ENCODE measurements around the gene ARMH3. TPM values are rescaled to one million over a fixed set of nuclear protein-coding genes. Genes with fewer than 3 reads are reported as not detected.

Gene ARMH3
- total RNA-seq, 1 donor from 2014 or later: 9.0 TPM

GRCh38 chr10:101938305-101939007 is 117.5 kb downstream of the ARMH3 start:
- DNase-seq: peak; percentile 86

DNA sequence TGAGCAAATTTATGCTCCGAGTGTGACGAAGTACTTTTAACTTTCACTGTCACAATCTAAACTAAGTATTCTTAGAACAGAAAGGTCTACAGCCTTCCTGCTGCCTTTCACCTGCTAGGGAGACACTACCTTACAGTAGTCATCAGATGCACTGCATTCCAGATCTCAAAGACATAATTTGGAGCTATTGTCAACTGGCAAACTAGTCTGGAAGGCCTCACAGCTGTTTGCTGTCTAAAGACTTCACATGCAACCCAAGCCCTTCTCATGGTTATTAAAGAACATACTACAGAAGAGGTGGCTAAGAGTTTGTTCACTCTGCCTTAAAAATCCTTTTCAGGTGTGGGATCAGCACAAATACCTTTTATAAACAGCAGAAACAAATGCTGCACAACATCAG is 120.5 kb downstream of the ARMH3 start:
- DNase-seq: no peak

DNA sequence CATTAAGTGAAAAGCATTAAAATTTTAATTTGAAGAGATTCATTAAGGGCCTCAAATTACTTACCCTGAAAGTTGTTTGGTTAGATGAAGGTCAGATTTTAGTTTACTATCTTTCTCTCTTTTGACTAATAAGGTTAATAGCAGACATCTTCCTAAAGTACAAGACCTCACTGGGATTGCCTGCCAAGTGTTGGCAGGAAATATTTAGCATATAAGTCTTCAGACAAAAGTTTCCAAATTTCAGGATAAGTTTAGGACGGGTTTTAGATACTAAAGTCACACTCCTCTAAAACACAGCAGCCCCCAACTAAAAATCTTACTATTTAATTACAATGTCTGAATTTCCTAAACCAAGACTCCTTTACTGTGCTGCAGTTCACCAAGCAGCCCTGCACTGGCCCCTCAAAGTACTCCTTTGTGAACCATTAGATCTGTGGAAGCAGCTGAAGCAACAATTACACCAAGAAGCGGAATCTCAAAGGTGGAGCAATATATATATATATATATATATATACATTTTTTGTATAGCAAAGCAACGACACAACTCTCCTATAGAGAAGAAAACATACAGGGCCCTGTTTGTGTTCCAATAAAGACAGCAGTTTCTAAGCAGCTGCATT is 121.2 kb downstream of the ARMH3 start:
- DNase-seq: no peak

GRCh38 chr10:101933976-101934375 is 122.0 kb downstream of the ARMH3 start:
- no peak for DNase-seq

DNA sequence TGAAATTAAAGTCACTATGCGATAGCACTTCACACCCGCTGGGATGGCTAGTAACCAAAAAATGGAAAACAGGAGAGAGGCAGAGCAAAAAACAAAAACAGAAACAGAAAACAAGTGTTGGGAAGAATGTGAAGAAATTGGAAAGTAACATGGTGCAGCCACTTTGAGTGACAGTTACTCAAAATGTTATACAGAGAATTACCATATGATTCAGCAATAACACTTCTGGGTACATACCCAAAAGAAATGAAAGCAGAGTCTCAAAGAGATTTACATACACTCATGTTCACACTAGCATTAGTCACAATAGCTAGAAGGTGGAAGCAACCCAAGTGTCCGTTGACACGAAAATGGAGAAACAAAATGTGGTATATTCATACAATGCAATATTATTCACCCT is 123.8 kb downstream of the ARMH3 start:
- DNase-seq: no peak

DNA sequence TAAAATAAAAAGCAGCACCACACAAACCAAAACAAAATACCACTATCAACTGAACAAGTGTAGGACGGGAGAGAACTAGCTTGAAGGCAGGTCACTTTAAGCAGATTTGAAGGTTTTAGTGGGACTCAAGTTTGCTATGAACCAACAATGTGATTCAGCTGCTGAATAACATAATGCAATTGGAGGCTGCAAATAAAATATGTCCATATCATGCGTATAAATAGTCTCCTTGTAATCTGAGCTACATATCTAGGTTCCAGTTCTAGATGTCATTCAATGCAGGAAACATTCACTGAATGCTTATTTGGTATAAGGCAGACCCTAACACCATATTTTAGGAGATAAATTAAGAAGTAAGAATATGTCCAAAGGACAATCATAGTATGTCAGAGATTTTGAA is 130.9 kb downstream of the ARMH3 start:
- DNase-seq: no peak

DNA sequence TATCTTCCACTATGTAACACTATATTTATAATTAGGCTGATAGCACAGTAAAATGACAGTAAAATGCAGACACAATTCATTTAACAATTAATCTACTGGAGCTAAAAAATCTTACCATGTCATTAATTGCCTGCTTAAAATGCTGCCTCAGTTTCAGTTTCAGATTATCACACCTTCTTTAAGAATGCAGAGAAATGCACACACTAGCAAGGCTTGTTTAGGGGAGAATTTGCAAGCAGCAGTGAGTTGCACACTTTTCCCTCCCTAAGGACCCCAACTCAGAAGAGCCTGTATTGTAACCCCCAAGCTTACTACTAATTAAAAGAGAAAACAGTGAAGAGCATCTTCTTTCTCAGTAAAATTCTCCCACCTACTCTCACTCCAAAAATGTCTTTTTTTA is 132.7 kb downstream of the ARMH3 start:
- no peak for DNase-seq

GRCh38 chr10:101922846-101923245 is 133.1 kb downstream of the ARMH3 start:
- DNase-seq: no peak

DNA sequence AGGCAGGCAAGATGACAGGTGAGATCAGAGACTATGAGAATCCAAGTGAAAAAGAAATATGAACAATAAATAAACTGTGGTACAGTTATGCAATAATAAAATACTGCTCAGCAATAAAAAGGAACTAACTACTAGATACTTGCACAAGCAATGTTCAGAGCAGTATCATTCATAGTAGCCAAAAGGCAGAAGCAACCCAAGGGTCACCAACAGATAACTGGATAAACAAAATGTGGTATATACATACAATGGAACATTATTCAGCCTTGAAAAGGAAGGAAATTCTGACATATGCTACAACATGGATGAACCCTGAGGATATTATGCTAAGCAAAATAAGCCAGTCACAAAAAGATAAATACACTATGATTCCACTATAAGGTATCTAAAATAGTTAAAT is 135.4 kb downstream of the ARMH3 start:
- DNase-seq: no peak

- no peak for DNase-seq
Observed at GRCh38 chr10:101919026-101919770, 136.8 kb downstream of the ARMH3 start.

- no peak for DNase-seq
Observed at GRCh38 chr10:101912561-101913179, 143.3 kb downstream of the ARMH3 start.

DNA sequence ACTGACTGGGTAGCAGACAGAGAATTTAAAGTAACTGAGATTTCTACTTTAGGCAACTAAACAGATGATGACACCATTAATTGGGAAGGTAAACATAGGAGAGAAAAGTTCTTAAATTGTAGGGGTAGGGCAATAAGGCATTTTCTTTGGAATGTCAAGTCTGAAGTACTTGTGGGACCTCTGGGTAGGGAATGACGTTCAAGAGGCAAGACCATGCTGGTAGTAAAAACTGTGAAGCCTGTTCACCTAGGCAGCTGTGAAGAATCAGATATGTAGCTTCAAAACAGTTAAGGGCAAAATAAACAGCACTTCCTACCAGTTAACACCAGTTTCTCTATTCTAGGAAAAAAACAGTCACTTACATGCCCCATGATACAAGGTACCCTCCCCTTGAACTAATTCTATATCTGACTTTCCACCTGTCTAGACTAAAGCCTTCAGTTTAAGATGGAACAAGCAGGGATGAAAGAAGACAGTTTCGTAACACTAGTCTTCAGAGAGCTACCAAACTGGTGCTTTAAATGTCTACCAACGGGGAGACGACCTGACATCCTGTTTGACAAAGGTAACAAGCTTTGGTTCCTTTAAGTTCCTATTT is 149.3 kb downstream of the ARMH3 start:
- DNase-seq: no peak

DNA sequence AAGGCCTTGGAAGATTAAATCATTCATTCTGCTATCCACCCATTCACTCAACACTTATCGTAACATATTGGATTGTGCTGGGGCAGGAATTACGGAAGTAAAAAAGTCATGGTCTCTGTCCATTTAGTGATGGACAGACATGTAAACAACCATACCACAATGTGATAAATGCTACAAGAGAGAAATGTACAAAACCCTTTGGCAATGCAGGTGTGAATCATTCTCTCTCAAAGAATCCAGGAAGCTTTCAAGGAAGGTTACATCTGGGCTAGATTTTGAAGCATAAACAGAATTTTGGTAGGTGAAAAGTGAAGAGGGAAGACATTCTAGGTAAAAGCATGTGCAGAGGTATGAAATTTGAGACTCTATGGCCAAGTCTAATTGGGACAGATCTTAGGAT is 150.7 kb downstream of the ARMH3 start:
- DNase-seq: no peak

DNA sequence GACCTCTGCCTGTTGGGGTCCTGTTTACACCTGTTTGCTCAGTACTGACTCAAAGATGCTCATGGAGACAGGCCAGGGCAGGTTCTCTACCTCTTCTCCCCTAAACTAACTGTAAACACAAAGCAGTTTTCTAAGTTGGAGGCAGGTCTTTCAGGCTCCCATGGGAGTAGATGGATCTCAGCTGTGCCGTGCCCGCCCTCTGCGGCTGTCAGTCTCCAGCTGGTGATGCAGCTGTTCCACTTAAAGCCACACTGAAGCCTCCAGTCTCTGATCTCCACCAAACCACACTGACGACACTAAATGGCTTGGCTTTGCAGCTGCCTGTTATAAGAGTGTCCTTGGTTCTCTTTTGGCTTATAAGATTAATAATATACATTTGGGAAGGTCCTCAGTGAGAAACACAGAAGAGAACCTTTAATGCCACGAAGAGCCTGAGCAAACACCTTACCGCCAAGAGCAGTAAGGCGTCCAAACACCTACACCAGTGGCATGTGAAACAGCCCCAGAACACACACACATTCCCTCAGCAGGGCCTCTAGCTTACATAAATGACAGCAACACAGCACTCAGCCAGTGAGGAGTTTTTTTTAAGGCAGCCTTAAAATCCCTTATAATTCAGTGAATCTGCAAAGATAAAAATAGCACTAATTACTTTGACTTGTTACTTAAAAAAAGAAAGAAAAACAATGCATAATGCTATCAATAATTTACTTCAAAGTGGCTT is 152.0 kb downstream of the ARMH3 start:
- no peak for DNase-seq

- DNase-seq: no peak
Observed at GRCh38 chr10:101902820-101903145, 153.2 kb downstream of the ARMH3 start.

- DNase-seq: no peak
Observed at GRCh38 chr10:101902032-101902819, 153.7 kb downstream of the ARMH3 start.

GRCh38 chr10:101901340-101901739 is 154.6 kb downstream of the ARMH3 start:
- DNase-seq: no peak

GRCh38 chr10:101897633-101898032 is 158.3 kb downstream of the ARMH3 start:
- no peak for DNase-seq

DNA sequence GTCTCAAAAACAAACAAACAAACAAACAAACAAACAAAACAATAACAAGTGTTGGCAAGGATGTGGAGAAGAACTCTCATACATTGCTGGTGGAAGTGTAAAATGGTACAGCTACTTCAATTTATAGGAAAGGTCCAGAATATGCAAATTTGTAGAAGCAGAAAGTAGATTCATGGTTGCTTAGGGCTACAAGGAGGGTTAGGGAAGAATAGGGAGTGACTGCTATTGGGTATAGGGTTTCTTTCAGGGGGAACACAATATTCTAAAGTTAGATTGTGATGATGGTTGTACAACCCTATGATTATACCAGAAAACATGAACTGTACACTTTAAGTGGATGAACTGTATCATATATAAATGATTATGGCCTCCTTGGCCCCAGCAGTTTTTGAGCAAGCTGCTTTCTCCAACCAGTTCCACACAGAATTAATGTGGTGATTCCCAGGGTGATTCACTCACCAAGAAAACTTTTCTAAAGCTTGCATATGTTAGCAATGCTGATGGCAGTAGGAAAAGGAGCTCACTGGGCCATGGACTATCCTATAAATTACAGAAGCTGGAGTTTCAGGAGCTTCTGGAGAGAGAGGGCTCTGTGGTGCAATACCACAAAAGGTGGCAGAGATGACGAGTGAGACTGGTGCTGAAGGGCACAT is 159.6 kb downstream of the ARMH3 start:
- DNase-seq: no peak

DNA sequence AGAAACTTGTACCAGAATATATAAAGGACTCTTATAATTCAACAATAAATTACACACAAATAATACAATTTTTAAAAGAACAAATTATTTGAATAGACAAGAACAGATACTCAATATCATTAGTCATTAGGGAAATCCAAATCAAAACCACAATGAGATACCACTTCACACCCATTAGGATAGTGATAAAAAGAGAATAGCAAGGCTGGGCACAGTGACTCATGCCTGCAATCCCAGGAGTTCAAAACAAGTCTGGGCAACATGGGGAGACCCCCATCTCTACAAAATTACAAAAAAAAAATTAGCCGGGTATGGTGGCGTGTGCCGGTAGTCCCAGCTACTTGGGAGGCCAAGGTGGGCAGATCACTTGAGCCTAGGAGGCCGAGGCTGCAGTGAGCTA is 160.2 kb downstream of the ARMH3 start:
- no peak for DNase-seq

- no peak for DNase-seq
Observed at GRCh38 chr10:101894742-101895141, 161.2 kb downstream of the ARMH3 start.

Measured in dermis blood vessel endothelial cell (primary cell).